ENCODE measurements around the gene CRYGA. TPM values are rescaled to one million over a fixed set of nuclear protein-coding genes. Genes with fewer than 3 reads are reported as not detected.
"Not testable (repeated sequence)": the region's sequence is repeated elsewhere in the genome, so short reads cannot be mapped to it uniquely, and the experiment has no call there.

CRYGA gene
- total and polyA plus RNA-seq, 8 donors = not detected

GRCh38 chr2:208125251-208125650 is 38.1 kb downstream of the CRYGA start:
- Histone ChIP-seq H3K9me3 (no peaks in the 10 kb centered on the region), H3K36me3 (no peaks in the 10 kb centered on the region), H3K4me3 (no peak overlapping the region), H3K4me1 (peaks cover 0 to 11% of the 10 kb centered on the region in 2 donors), H3K27ac (no peak overlapping the region), H3K27me3 (peaks cover 16 to 32% of the 10 kb centered on the region in 2 donors)
- ATAC-seq (no peak), DNase-seq (no peak)
- intact Hi-C loops (cut with DNase I) = no loop called here
- no peak for TF ChIP-seq CTCF (IDR thresholded peaks at IDR 0.05)

- H3K36me3 ChIP-seq; H3K27ac ChIP-seq; H3K9me3 ChIP-seq; intact Hi-C loops (cut with DNase I): not testable (repeated sequence)
- peaks cover 16 to 32% of the 10 kb centered on the region in 2 donors for H3K27me3 ChIP-seq
- H3K4me1 ChIP-seq = peaks cover 0 to 11% of the 10 kb centered on the region in 2 donors
- peak within 1 kb of the TSS in 1 of 2 donors; percentile 13 for H3K4me3 ChIP-seq
- DNase-seq (peak in 1 of 4 donors; percentile 88), ATAC-seq (peak; percentile 42)
Measured at GRCh38 chr2:208124013-208124715, 39.2 kb downstream of the CRYGA start, which contains the start of gene CRYGD. Gene CRYGD, minus strand, starts transcription at chr2:208124524. Its CDS starts 51 bp downstream, at chr2:208124473.

- Histone ChIP-seq H3K36me3 (no peaks in the 10 kb centered on the region), H3K4me1 (peaks cover 0 to 11% of the 10 kb centered on the region in 2 donors), H3K4me3 (no peak overlapping the region), H3K27ac (no peak overlapping the region), H3K9me3 (no peaks in the 10 kb centered on the region), H3K27me3 (peaks cover 16 to 32% of the 10 kb centered on the region in 2 donors)
- no peak for TF ChIP-seq CTCF (IDR thresholded peaks at IDR 0.05)
- no peak for ATAC-seq
- no peak for DNase-seq
- intact Hi-C loops (cut with DNase I) = no loop called here
Measured at GRCh38 chr2:208122248-208122647, 41.1 kb downstream of the CRYGA start.

GRCh38 chr2:208118918-208119317 is 44.5 kb downstream of the CRYGA start:
- TF ChIP-seq CTCF (IDR thresholded peaks at IDR 0.05) = no peak
- Histone ChIP-seq H3K4me3 (no peak overlapping the region), H3K27ac (no peak overlapping the region), H3K9me3 (no peaks in the 10 kb centered on the region), H3K27me3 (peaks cover 8 to 12% of the 10 kb centered on the region in 2 donors), H3K4me1 (peaks cover 0 to 2% of the 10 kb centered on the region in 2 donors), H3K36me3 (no peaks in the 10 kb centered on the region)
- ATAC-seq = no peak
- intact Hi-C loops (cut with DNase I) = no loop called here
- DNase-seq = no peak

- intact Hi-C loops (cut with DNase I); H3K4me1 ChIP-seq; H3K36me3 ChIP-seq; H3K9me3 ChIP-seq; H3K4me3 ChIP-seq; DNase-seq; H3K27ac ChIP-seq; ATAC-seq: not testable (repeated sequence)
- peaks cover 8 to 10% of the 10 kb centered on the region in 2 donors for H3K27me3 ChIP-seq
Measured at GRCh38 chr2:208117390-208117789, 46.0 kb downstream of the CRYGA start.

- TF ChIP-seq CTCF (IDR thresholded peaks at IDR 0.05) = no peak
- no peak overlapping the region for H3K4me3 ChIP-seq
- ATAC-seq (no peak), DNase-seq (no peak)
- no peaks in the 10 kb centered on the region for H3K36me3 ChIP-seq
- no peak overlapping the region for H3K27ac ChIP-seq
- H3K4me1 ChIP-seq = no peaks in the 10 kb centered on the region
- intact Hi-C loops (cut with DNase I) = no loop called here
- no peaks in the 10 kb centered on the region for H3K9me3 ChIP-seq
- H3K27me3 ChIP-seq = peaks cover 13 to 15% of the 10 kb centered on the region in 2 donors
Measured at GRCh38 chr2:208112969-208113368, 50.4 kb downstream of the CRYGA start.

GRCh38 chr2:208112273-208112745 is 51.1 kb downstream of the CRYGA start:
- peaks cover 13 to 15% of the 10 kb centered on the region in 2 donors for H3K27me3 ChIP-seq
- intact Hi-C loops (cut with DNase I); H3K4me3 ChIP-seq; H3K4me1 ChIP-seq; H3K9me3 ChIP-seq; ATAC-seq; DNase-seq; H3K27ac ChIP-seq; H3K36me3 ChIP-seq: not testable (repeated sequence)

Data from left lung (tissue), 10 donors.